Panc1 (cell line): ENCODE measurements around the gene RETREG1. TPM values are rescaled to one million over a fixed set of nuclear protein-coding genes. Genes with fewer than 3 reads are reported as not detected.
"Not testable (repeated sequence)": the region's sequence is repeated elsewhere in the genome, so short reads cannot be mapped to it uniquely, and the experiment has no call there.

Experiments
- ATAC-seq: fragments of 200-7000 bp; cut with Tn5 transposase; 2 replicates; pipeline ENCODE4 v1.9.1; 2020; ENCODE audit warnings: mild to moderate bottlenecking, moderate library complexity
- BruUV-seq: library from RNA; stranded (reverse); fragments of 400-500 nt; replicated peaks from 2 replicates; lab custom pipeline; 2021; lab: Mats Ljungman, UMichigan
- CTCF ChIA-PET: fragments of 300-600 bp; sonication (Branson Sonifier 250); formaldehyde crosslinking; loops from one replicate; lab custom pipeline; 2022; ENCODE audit warnings: antibody characterized with exemption; lab: Charles Lee
- POLR2A ChIA-PET: fragments of 300-600 bp; sonication (Branson Sonifier 250); formaldehyde crosslinking; loops from one replicate; lab custom pipeline; 2022; ENCODE audit warnings: antibody characterized with exemption; lab: Charles Lee
- DNase-seq: peaks from one replicate; pipeline ENCODE4 v3.0.0-alpha.2; 2010; ENCODE audit warnings: low read depth, low spot score
- H3K27ac ChIP-seq: 2 replicates; pipeline ENCODE4 v1.5.1; 2011; ENCODE audit warnings: mild to moderate bottlenecking, low read length, inconsistent platforms
- H3K27me3 ChIP-seq: fragments of 200-500 bp; sonication (Bioruptor generic); 2 replicates; pipeline ENCODE4 v1.6.0; 2014; ENCODE audit warnings: low read length, inconsistent platforms; ENCODE audit not compliant: control insufficient read depth, insufficient read depth
- H3K36me3 ChIP-seq: fragments of 200-500 bp; sonication (Bioruptor generic); 2 replicates; pipeline ENCODE4 v1.5.1; 2014; ENCODE audit warnings: inconsistent platforms, mild to moderate bottlenecking, low read length, moderate library complexity; ENCODE audit not compliant: control insufficient read depth, insufficient read depth
- H3K4me1 ChIP-seq: 2 replicates; pipeline ENCODE4 v1.5.1; 2011; ENCODE audit warnings: inconsistent platforms, mild to moderate bottlenecking, low read length, moderate library complexity; ENCODE audit not compliant: control insufficient read depth, insufficient read depth
- H3K4me3 ChIP-seq, 2 experiments: 2 replicates each; pipeline ENCODE4 v1.5.1; 2011 to 2012; ENCODE audit warnings: low read depth in 2 of 2, low read length in 2 of 2, mild to moderate bottlenecking in 2 of 2, inconsistent platforms in 1 of 2, moderate library complexity in 1 of 2
- H3K9me3 ChIP-seq: fragments of 200-500 bp; sonication (Bioruptor generic); 2 replicates; pipeline ENCODE4 v1.5.1; 2014; ENCODE audit warnings: low read depth, mild to moderate bottlenecking, inconsistent platforms, low read length, moderate library complexity; ENCODE audit not compliant: control insufficient read depth, insufficient read depth
- CTCF ChIP-seq: fragments of 450-650 bp; IDR thresholded peaks from 2 replicates; pipeline ENCODE4 v1.5.1; 2017; ENCODE audit warnings: mild to moderate bottlenecking
- POLR2AphosphoS5 ChIP-seq: IDR thresholded peaks from 2 replicates; pipeline ENCODE4 v1.6.1; 2012; ENCODE audit warnings: mild to moderate bottlenecking, low read depth, low read length, moderate library complexity
- REST ChIP-seq, 2 experiments: IDR thresholded peaks; 2 replicates each; pipeline ENCODE4 v1.6.1; 2011 to 2012; ENCODE audit warnings: low read depth in 2 of 2, control low read depth in 1 of 2, low read length in 1 of 2, mild to moderate bottlenecking in 1 of 2, moderate library complexity in 1 of 2; ENCODE audit not compliant: insufficient read depth in 1 of 2
- SIN3A ChIP-seq: IDR thresholded peaks from 2 replicates; pipeline ENCODE4 v1.6.1; 2012; ENCODE audit warnings: low read depth, mild to moderate bottlenecking, low read length, moderate library complexity, borderline replicate concordance; ENCODE audit not compliant: insufficient read depth
- TCF7L2 ChIP-seq: IDR thresholded peaks from 2 replicates; pipeline ENCODE4 v1.6.1; 2011; ENCODE audit warnings: mild to moderate bottlenecking, low read depth, low read length, inconsistent platforms
- in situ Hi-C: cut with HindIII; loops from 2 replicates; pipeline ENCODE4 v1.10.0; 2016; ENCODE audit warnings: low sequenced_read_pairs, low pct_unique_long_range_greater_than_20kb
- intact Hi-C: fragments of 100-400 bp; cut with micrococcal nuclease; formaldehyde crosslinking; loops from one replicate; pipeline ENCODE4 v1.10.0; 2022; ENCODE audit not compliant: unreplicated experiment
- total RNA-seq: library from RNA; stranded (reverse); gene quantifications from one replicate; pipeline ENCODE4 v1.2.1, GENCODE V29; 2021; ENCODE audit not compliant: unreplicated experiment

RETREG1 gene
- total RNA-seq, 1 experiment from 2014 or later = 0.74 TPM

- ATAC-seq (no peak), DNase-seq (no peak)
- no TSS peak for BruUV-seq
- Histone ChIP-seq H3K27ac (no peak overlapping the region), H3K36me3 (no peaks in the 10 kb centered on the region), H3K4me3 (no peak overlapping the region), H3K27me3 (peaks cover 3% of the 10 kb centered on the region), H3K9me3 (no peaks in the 10 kb centered on the region), H3K4me1 (no peaks in the 10 kb centered on the region)
- POLR2A ChIA-PET = no interaction called here
- CTCF ChIA-PET = interaction anchor here (1.0 kb wide), 1 partner anchor 40 kb away, joined by 4 read pairs; no protein-coding TSS in a partner anchor
- intact Hi-C loops = no loop called here
- TF ChIP-seq CTCF = no peak
- no peak for TF ChIP-seq POLR2AphosphoS5
- TF ChIP-seq SIN3A = no peak
- TF ChIP-seq REST (IDR thresholded peaks at IDR 0.05; ENCODE audit: insufficient read depth in 1 of 2, low read depth in 2 of 2, low read length in 1 of 2) = no peak
- no peak for TF ChIP-seq TCF7L2
- in situ Hi-C loops = no loop called here
Observed at GRCh38 chr5:16656561-16657191, 39.9 kb upstream of the RETREG1 start.

GRCh38 chr5:16654647-16655334, 38.0 kb upstream of the RETREG1 start:
- ChIA-PET CTCF (no interaction called here), POLR2A (no interaction called here)
- no peak overlapping the region for H3K4me3 ChIP-seq
- peaks cover 5% of the 10 kb centered on the region for H3K27me3 ChIP-seq
- ATAC-seq = no peak; the same call in 1 of the 2 replicates
- no peaks in the 10 kb centered on the region for H3K4me1 ChIP-seq
- DNase-seq = no peak
- in situ Hi-C loops (no loop called here), intact Hi-C loops (no loop called here)
- no TSS peak for BruUV-seq
- no peaks in the 10 kb centered on the region for H3K9me3 ChIP-seq
- no peak overlapping the region for H3K27ac ChIP-seq
- TF ChIP-seq SIN3A = no peak
- H3K36me3 ChIP-seq = no peaks in the 10 kb centered on the region

- intact Hi-C loops, POLR2A ChIA-PET, H3K4me1 ChIP-seq, H3K27ac ChIP-seq, H3K4me3 ChIP-seq, in situ Hi-C loops, CTCF ChIA-PET, H3K36me3 ChIP-seq, ATAC-seq, H3K27me3 ChIP-seq, BruUV-seq, DNase-seq, H3K9me3 ChIP-seq: not testable (repeated sequence)
Observed at GRCh38 chr5:16648739-16649138, 31.9 kb upstream of the RETREG1 start.
